H9 (cell line): ENCODE data around the gene KAZN. TPM values are rescaled to one million over a fixed set of nuclear protein-coding genes. Genes with fewer than 3 reads are reported as not detected.

Experiments used
- DNase-seq: peaks from one replicate; pipeline ENCODE4 v3.0.0-alpha.2; 2017
- H2AFZ ChIP-seq: one replicate; pipeline ENCODE4 v1.6.1; 2013; ENCODE audit warnings: mild to moderate bottlenecking, low read length, control low read depth, moderate library complexity
- H2AK5ac ChIP-seq: 2 replicates; pipeline ENCODE4 v1.6.1; 2013; ENCODE audit warnings: low read length, control low read depth, mixed read lengths; ENCODE audit not compliant: insufficient read length
- H2BK120ac ChIP-seq: one replicate; pipeline ENCODE4 v1.6.1; 2013; ENCODE audit warnings: low read depth, mild to moderate bottlenecking, low read length, control low read depth, inconsistent platforms; ENCODE audit not compliant: poor library complexity, severe bottlenecking
- H2BK12ac ChIP-seq: 2 replicates; pipeline ENCODE4 v1.6.1; 2013; ENCODE audit warnings: low read length, control low read depth, mixed read lengths, low read depth; ENCODE audit not compliant: insufficient read length
- H2BK15ac ChIP-seq: 2 replicates; pipeline ENCODE4 v1.6.1; 2013; ENCODE audit warnings: low read depth, low read length, control low read depth
- H2BK20ac ChIP-seq: one replicate; pipeline ENCODE4 v1.6.1; 2013; ENCODE audit warnings: low read depth, mild to moderate bottlenecking, low read length, control low read depth, inconsistent platforms; ENCODE audit not compliant: poor library complexity, severe bottlenecking
- H2BK5ac ChIP-seq: 2 replicates; pipeline ENCODE4 v1.6.1; 2013; ENCODE audit warnings: low read length, control low read depth, mixed read lengths; ENCODE audit not compliant: insufficient read length
- H3K14ac ChIP-seq: 2 replicates; pipeline ENCODE4 v1.6.1; 2013; ENCODE audit warnings: low read length, control low read depth; ENCODE audit not compliant: insufficient read depth
- H3K18ac ChIP-seq: 2 replicates; pipeline ENCODE4 v1.6.1; 2013; ENCODE audit warnings: low read depth, mild to moderate bottlenecking, mixed read lengths, low read length, control low read depth; ENCODE audit not compliant: insufficient read length
- H3K23ac ChIP-seq: 2 replicates; pipeline ENCODE4 v1.6.1; 2013; ENCODE audit warnings: low read length, control low read depth, mixed read lengths, low read depth; ENCODE audit not compliant: insufficient read length
- H3K23me2 ChIP-seq: 2 replicates; pipeline ENCODE4 v1.6.1; 2013; ENCODE audit warnings: low read depth, mild to moderate bottlenecking, mixed read lengths, low read length, control low read depth; ENCODE audit not compliant: insufficient read length, poor library complexity, severe bottlenecking
- H3K27ac ChIP-seq: 2 replicates; pipeline ENCODE4 v1.5.1; 2013; ENCODE audit warnings: low read length, control low read depth, mixed read lengths, low read depth; ENCODE audit not compliant: insufficient read length
- H3K27me3 ChIP-seq: 2 replicates; pipeline ENCODE4 v1.6.1; 2013; ENCODE audit warnings: low read length, control low read depth, inconsistent platforms; ENCODE audit not compliant: insufficient read depth
- H3K4ac ChIP-seq: 2 replicates; pipeline ENCODE4 v1.6.1; 2013; ENCODE audit warnings: low read depth, mild to moderate bottlenecking, control low read depth, inconsistent platforms, low read length, moderate library complexity
- H3K4me1 ChIP-seq: 2 replicates; pipeline ENCODE4 v1.6.1; 2013; ENCODE audit warnings: low read length, control low read depth, inconsistent platforms; ENCODE audit not compliant: insufficient read depth
- H3K4me2 ChIP-seq: 2 replicates; pipeline ENCODE4 v1.6.1; 2013; ENCODE audit warnings: low read length, control low read depth, mixed read lengths; ENCODE audit not compliant: insufficient read length, insufficient read depth
- H3K56ac ChIP-seq: 2 replicates; pipeline ENCODE4 v1.6.1; 2013; ENCODE audit warnings: low read depth, mild to moderate bottlenecking, mixed read lengths, low read length, control low read depth; ENCODE audit not compliant: insufficient read length
- H3K79me1 ChIP-seq: 2 replicates; pipeline ENCODE4 v1.6.1; 2013; ENCODE audit warnings: low read depth, mild to moderate bottlenecking, moderate library complexity, low read length, control low read depth, inconsistent platforms; ENCODE audit not compliant: insufficient read depth, poor library complexity, severe bottlenecking
- H3K79me2 ChIP-seq: 2 replicates; pipeline ENCODE4 v1.6.1; 2013; ENCODE audit warnings: low read length, control low read depth, inconsistent platforms; ENCODE audit not compliant: insufficient read depth
- H3K9ac ChIP-seq: 2 replicates; pipeline ENCODE4 v1.6.1; 2013; ENCODE audit warnings: low read length, control low read depth, mixed read lengths; ENCODE audit not compliant: insufficient read length; ENCODE audit errors: extremely low read depth
- H3K9me3 ChIP-seq: one replicate; pipeline ENCODE4 v1.6.1; 2013; ENCODE audit warnings: low read depth, low read length, inconsistent platforms; ENCODE audit not compliant: control insufficient read depth
- H3T11ph ChIP-seq: one replicate; pipeline ENCODE4 v1.6.1; 2013; ENCODE audit warnings: mild to moderate bottlenecking, low read length, control low read depth, inconsistent platforms
- H4K20me1 ChIP-seq: one replicate; pipeline ENCODE4 v1.6.1; 2013; ENCODE audit not compliant: control insufficient read depth, insufficient read length, insufficient read depth
- H4K5ac ChIP-seq: 2 replicates; pipeline ENCODE4 v1.6.1; 2013; ENCODE audit warnings: low read depth, mild to moderate bottlenecking, mixed read lengths, low read length, control low read depth; ENCODE audit not compliant: insufficient read length
- H4K8ac ChIP-seq: replicated peaks from 2 replicates; pipeline ENCODE4 v1.6.1; 2013; ENCODE audit warnings: low read length, control low read depth, mixed read lengths, low read depth; ENCODE audit not compliant: insufficient read length
- H4K91ac ChIP-seq: 2 replicates; pipeline ENCODE4 v1.6.1; 2013; ENCODE audit warnings: low read depth, mild to moderate bottlenecking, moderate library complexity, mixed read lengths, low read length, control low read depth; ENCODE audit not compliant: insufficient read length
- H3K27ac Mint-ChIP-seq, 3 experiments: 2 replicates in 2 of 3; 3 replicates in 1 of 3; pipeline ENCODE4 v1.8.0; 2020 to 2021; ENCODE audit warnings: mixed read lengths in 3 of 3, mild to moderate bottlenecking in 1 of 3, moderate library complexity in 1 of 3
- H3K27me3 Mint-ChIP-seq: 2 replicates; pipeline ENCODE4 v1.8.0; 2021; ENCODE audit warnings: low read depth, mild to moderate bottlenecking, moderate library complexity, mixed read lengths
- H3K36me3 Mint-ChIP-seq, 3 experiments: 2 replicates in 2 of 3; 3 replicates in 1 of 3; pipeline ENCODE4 v1.8.0; 2020 to 2021; ENCODE audit warnings: low read depth in 3 of 3, mixed read lengths in 3 of 3; ENCODE audit not compliant: insufficient read depth in 1 of 3
- H3K4me1 Mint-ChIP-seq, 2 experiments: 2 replicates each; pipeline ENCODE4 v1.8.0; 2020; ENCODE audit warnings: mixed read lengths in 2 of 2
- H3K4me3 Mint-ChIP-seq, 2 experiments: 2 replicates in 1 of 2; 3 replicates in 1 of 2; pipeline ENCODE4 v1.8.0; 2020 to 2021; ENCODE audit warnings: mild to moderate bottlenecking in 2 of 2, mixed read lengths in 2 of 2, moderate library complexity in 1 of 2
- H3K9me3 Mint-ChIP-seq, 2 experiments: 2 replicates in 1 of 2; 3 replicates in 1 of 2; pipeline ENCODE4 v1.8.0; 2020; ENCODE audit warnings: mild to moderate bottlenecking in 2 of 2, mixed read lengths in 2 of 2, moderate library complexity in 1 of 2
- WGBS: extraction: QIAGEN DNeasy Blood & Tissue Kit; methylation state at CpG from one replicate; pipeline ENCODE4 v1.1.7; 2013; ENCODE audit warnings: missing lambda C conversion rate, low lambda C conversion rate, mixed read lengths; ENCODE audit not compliant: insufficient read length; ENCODE audit errors: extremely low coverage; 5-methylcytosine and 5-hydroxymethylcytosine counted together
- total RNA-seq: library from RNA; stranded (reverse); gene quantifications from 2 replicates; pipeline ENCODE4 v1.2.1, GENCODE V29; 2021
- TF ChIP-seq, protein P1 (sequence below): fragments of 200-600 bp; sonication (generic); conservative IDR thresholded peaks from 3 replicates; pipeline ENCODE4 v1.8.0; 2021; ENCODE audit warnings: antibody characterized with exemption, mild to moderate bottlenecking

KAZN gene
- total RNA-seq, 1 experiment from 2014 or later = 7.6 TPM

DNA sequence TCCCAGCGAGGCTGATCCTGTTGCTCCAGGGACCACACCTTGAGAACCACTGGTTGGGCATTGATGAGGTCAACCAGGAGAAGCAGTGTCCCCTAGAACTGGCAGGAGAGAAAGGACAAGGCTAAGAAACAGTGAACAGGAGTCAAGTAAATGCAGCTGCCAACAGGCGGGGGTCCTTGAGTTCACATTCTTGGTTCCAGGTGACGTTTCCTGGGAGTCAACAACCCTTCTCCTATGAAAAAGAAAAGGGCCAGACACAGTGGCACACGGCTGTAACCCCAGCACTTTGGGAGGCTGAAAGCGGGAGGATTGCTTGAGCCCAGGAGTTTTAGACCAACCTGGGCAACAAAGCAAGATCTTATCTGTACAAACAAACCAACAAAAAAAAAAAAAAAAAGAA is 98.3 kb downstream of the KAZN start:
- no peak overlapping the region for H2AK5ac ChIP-seq
- no peak overlapping the region for H4K5ac ChIP-seq
- no peak overlapping the region for H3K4ac ChIP-seq
- Mint-ChIP-seq H3K9me3 (no peaks in the 10 kb centered on the region), H3K4me1 (peaks cover 10 to 11% of the 10 kb centered on the region in 2 experiments; a peak in 3 of 4 replicates), H3K4me3 (no peak overlapping the region), H3K27me3 (no peaks in the 10 kb centered on the region; the same call in none of the 2 replicates), H3K36me3 (no peaks in the 10 kb centered on the region), H3K27ac (0 out of 7 replicates have a peak overlapping the region, but pooled peaks of 1 of the 3 experiments have one; percentile 33)
- H2BK5ac ChIP-seq = no peak overlapping the region
- H3K4me2 ChIP-seq = no peak overlapping the region
- no peaks in the 10 kb centered on the region for H4K20me1 ChIP-seq
- no peak overlapping the region for H3T11ph ChIP-seq
- no peak overlapping the region for H2BK15ac ChIP-seq
- no peak overlapping the region for H2BK120ac ChIP-seq
- H2BK20ac ChIP-seq = no peak overlapping the region
- H3K79me1 ChIP-seq = no peaks in the 10 kb centered on the region
- no peaks in the 10 kb centered on the region for H3K4me1 ChIP-seq
- H3K9me3 ChIP-seq = no peaks in the 10 kb centered on the region
- TF ChIP-seq, protein P1, sequence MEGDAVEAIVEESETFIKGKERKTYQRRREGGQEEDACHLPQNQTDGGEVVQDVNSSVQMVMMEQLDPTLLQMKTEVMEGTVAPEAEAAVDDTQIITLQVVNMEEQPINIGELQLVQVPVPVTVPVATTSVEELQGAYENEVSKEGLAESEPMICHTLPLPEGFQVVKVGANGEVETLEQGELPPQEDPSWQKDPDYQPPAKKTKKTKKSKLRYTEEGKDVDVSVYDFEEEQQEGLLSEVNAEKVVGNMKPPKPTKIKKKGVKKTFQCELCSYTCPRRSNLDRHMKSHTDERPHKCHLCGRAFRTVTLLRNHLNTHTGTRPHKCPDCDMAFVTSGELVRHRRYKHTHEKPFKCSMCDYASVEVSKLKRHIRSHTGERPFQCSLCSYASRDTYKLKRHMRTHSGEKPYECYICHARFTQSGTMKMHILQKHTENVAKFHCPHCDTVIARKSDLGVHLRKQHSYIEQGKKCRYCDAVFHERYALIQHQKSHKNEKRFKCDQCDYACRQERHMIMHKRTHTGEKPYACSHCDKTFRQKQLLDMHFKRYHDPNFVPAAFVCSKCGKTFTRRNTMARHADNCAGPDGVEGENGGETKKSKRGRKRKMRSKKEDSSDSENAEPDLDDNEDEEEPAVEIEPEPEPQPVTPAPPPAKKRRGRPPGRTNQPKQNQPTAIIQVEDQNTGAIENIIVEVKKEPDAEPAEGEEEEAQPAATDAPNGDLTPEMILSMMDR = no peak
- no peak overlapping the region for H2AFZ ChIP-seq
- H3K27ac ChIP-seq = no peak overlapping the region
- H4K8ac ChIP-seq = no peak overlapping the region
- no peak overlapping the region for H3K56ac ChIP-seq
- DNase-seq = no peak
- H3K9ac ChIP-seq = no peak overlapping the region
- no peaks in the 10 kb centered on the region for H3K27me3 ChIP-seq
- H3K79me2 ChIP-seq = no peaks in the 10 kb centered on the region
- no peaks in the 10 kb centered on the region for H3K23me2 ChIP-seq
- H3K23ac ChIP-seq = no peak overlapping the region
- WGBS = no CpG with 5 or more reads among the region's 5 CpGs
- H2BK12ac ChIP-seq = no peak overlapping the region
- H4K91ac ChIP-seq = no peak overlapping the region
- H3K18ac ChIP-seq = no peak overlapping the region
- H3K14ac ChIP-seq = no peak overlapping the region
